WERI-Rb-1 (cell line): Measurements from ENCODE around the gene SMYD3.

Experiments used
- DNase-seq: peaks from one replicate; pipeline ENCODE4 v3.0.0-alpha.2; 2020
- H3K27ac ChIP-seq: fragments of 250-450 bp; sonication (Bioruptor Pico); 2 replicates; pipeline ENCODE4 v1.5.1; 2020; ENCODE audit warnings: mild to moderate bottlenecking, moderate library complexity
- H3K27me3 ChIP-seq: fragments of 250-450 bp; sonication (Bioruptor Pico); 2 replicates; pipeline ENCODE4 v1.5.1; 2021; ENCODE audit warnings: mild to moderate bottlenecking, low read depth, moderate library complexity; ENCODE audit not compliant: insufficient read depth, severe bottlenecking
- H3K36me3 ChIP-seq: fragments of 250-450 bp; sonication (Bioruptor Pico); 2 replicates; pipeline ENCODE4 v1.5.1; 2020; ENCODE audit warnings: mild to moderate bottlenecking, moderate library complexity
- H3K4me3 ChIP-seq: 2 replicates; pipeline ENCODE4 v1.5.1; 2011; ENCODE audit warnings: low read depth, mild to moderate bottlenecking, control low read depth, low read length
- H3K9me3 ChIP-seq: fragments of 250-450 bp; sonication (Bioruptor Pico); 2 replicates; pipeline ENCODE4 v1.5.1; 2021; ENCODE audit warnings: mild to moderate bottlenecking, moderate library complexity; ENCODE audit not compliant: severe bottlenecking
- CTCF ChIP-seq: IDR thresholded peaks from 2 replicates; pipeline ENCODE4 v1.5.1; 2011; ENCODE audit warnings: low read depth, mild to moderate bottlenecking, control low read depth, inconsistent platforms, low read length

The SMYD3 gene

GRCh38 chr1:246434335-246434734 lies 72.7 kb downstream of the SMYD3 start:
- Histone ChIP-seq H3K9me3 (no peaks in the 10 kb centered on the region), H3K4me3 (no peak overlapping the region), H3K27me3 (no peaks in the 10 kb centered on the region), H3K27ac (no peak overlapping the region), H3K36me3 (no peaks in the 10 kb centered on the region)
- no peak for TF ChIP-seq CTCF
- DNase-seq, result no peak

DNA sequence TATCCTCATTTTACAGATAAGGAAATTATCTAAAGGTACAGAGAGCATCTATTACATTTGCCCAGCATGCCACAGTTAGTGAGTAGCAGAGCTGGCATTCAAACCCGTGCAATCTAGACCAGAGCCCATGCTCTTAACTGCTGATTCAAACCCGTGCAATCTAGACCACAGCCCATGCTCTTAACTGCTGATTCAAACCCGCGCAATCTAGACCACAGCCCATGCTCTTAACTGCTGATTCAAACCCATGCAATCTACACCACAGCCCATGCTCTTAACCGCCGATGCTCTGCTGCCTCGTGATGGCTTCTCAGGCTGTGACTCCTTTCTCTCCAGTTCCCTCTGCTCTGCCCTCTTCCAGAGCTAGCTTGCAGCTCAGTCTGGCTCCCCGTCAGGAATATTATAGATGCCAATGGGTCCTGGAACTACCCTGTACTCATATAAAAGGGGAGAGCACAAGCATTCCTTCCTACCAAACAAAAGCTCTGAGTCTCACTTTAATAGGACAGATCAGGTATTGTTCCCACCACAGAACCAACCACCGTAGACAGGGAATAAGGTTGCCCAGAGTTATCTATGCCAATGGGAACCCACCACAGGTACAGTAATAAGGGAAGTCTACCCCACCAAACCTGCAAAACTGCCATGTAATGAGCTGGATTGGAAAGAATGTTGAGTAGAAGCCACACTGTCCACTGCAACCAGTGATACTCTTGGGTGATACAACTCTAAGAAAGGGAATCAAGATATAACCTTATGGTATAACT lies 78.4 kb downstream of the SMYD3 start:
- H3K27ac ChIP-seq, result no peak overlapping the region
- H3K27me3 ChIP-seq, result no peaks in the 10 kb centered on the region
- H3K36me3 ChIP-seq, result no peaks in the 10 kb centered on the region
- no peak overlapping the region for H3K4me3 ChIP-seq
- TF ChIP-seq CTCF, result no peak
- H3K9me3 ChIP-seq, result no peaks in the 10 kb centered on the region
- no peak for DNase-seq

DNA sequence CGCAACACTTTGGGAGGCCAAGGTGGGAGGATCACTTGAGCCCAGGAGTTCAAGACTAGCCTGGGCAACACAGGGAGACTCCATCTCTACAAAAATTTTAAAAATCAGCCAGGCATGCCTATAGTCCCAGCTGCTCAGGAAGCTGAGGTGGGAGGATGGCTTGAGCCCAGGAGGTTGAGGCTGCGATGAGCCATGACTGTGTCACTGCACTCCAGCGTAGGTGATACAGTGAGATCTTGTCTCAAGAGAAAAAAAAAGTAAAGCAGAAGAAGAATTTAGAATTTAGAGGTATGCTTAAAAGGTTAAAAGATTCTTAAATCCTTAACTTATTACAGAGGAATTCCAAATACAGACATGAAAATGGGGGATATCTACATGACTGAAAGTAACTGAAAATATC lies 79.5 kb downstream of the SMYD3 start:
- no peak for TF ChIP-seq CTCF
- Histone ChIP-seq H3K36me3 (no peaks in the 10 kb centered on the region), H3K9me3 (no peaks in the 10 kb centered on the region), H3K27me3 (no peaks in the 10 kb centered on the region), H3K27ac (no peak overlapping the region), H3K4me3 (no peak overlapping the region)
- DNase-seq, result no peak

- Histone ChIP-seq H3K27me3 (no peaks in the 10 kb centered on the region), H3K9me3 (no peaks in the 10 kb centered on the region), H3K36me3 (no peaks in the 10 kb centered on the region), H3K27ac (no peak overlapping the region), H3K4me3 (no peak overlapping the region)
- TF ChIP-seq CTCF, result no peak
- DNase-seq, result no peak
Observed at GRCh38 chr1:246425895-246426294, 81.2 kb downstream of the SMYD3 start.

- no peak for TF ChIP-seq CTCF
- no peak for DNase-seq
Observed at GRCh38 chr1:246425139-246425794, 81.8 kb downstream of the SMYD3 start.

GRCh38 chr1:246420300-246420699 lies 86.8 kb downstream of the SMYD3 start:
- Histone ChIP-seq H3K4me3 (no peak overlapping the region), H3K27ac (no peak overlapping the region), H3K9me3 (peaks cover 7% of the 10 kb centered on the region), H3K36me3 (peaks cover 8% of the 10 kb centered on the region), H3K27me3 (no peaks in the 10 kb centered on the region)
- TF ChIP-seq CTCF, result no peak
- DNase-seq, result no peak

More at GRCh38 chr1:246425139-246425794, 81.8 kb downstream of the SMYD3 start:
- no peaks in the 10 kb centered on the region for H3K36me3 ChIP-seq
- no peaks in the 10 kb centered on the region for H3K9me3 ChIP-seq
- H3K4me3 ChIP-seq, result no peak overlapping the region
- H3K27me3 ChIP-seq, result no peaks in the 10 kb centered on the region
- H3K27ac ChIP-seq, result no peak overlapping the region
